Activated CD4-positive, alpha-beta T cell treated with anti-CD3 and anti-CD28 coated beads, Interleukin-2, amount 50 U/mL, for 48 hours (primary cell): ENCODE measurements around the gene ATG2B.

Experiments used
- DNase-seq, 2 experiments: peaks; one replicate each; pipeline ENCODE4 v3.0.0-alpha.2; 2020

Gene ATG2B

GRCh38 chr14:96268431-96269358, 94.4 kb downstream of the ATG2B start:
- DNase-seq: no peak

GRCh38 chr14:96267916-96268315, 95.2 kb downstream of the ATG2B start:
- no peak for DNase-seq

DNA sequence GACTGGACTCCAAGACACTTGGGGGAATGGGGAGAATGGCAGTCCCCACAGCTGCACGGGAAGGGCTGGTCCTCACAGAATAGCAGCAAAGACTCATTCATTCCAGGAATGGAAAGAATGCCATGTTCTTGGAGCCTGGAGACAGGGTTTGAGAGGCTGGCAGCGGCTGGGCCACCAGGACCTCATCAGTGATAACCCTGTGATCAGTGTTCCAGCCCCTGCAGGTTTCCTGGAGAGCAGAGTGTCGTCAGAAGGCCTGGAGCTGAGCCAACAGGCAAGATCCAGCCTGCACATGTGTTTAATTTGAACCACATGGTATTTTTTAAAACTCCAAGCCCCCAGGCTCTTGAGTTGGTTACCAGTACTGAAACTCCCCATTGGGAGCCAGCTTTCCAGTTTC, 95.8 kb downstream of the ATG2B start:
- no peak for DNase-seq

DNA sequence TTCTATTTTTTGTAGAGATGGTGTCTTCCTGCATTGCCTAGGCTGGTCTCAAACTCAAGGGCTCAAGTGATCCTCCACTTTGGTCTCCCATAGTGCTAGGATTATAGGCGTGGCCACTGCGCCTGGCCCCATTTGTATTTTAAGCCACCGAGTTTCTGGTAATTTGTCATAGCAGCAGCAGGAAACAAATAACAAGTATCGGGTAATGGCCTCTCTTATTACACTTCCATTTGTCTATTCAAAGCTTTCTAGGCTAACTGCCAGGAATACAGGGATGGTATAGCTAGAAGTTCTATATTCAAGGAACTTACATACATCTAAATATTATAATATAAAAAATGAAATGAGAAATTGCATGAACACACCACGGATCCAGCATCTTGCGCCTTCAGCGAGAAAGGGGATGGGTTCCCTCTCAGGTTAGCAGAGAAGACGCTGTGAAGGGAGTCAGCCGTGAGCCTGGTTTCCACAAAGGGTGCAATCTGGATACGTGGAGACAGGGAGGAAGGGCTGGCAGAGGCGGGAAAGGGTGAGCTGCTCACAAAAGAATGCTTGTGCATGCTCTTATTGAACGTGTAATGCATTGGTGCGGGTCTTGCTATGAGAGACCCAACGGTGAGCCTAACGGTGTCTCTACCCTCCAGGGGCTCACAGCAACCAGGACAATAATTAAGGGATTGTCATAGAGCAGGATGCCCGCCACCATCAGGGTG, 97.6 kb downstream of the ATG2B start:
- DNase-seq: no peak

GRCh38 chr14:96264853-96265252, 98.3 kb downstream of the ATG2B start:
- no peak for DNase-seq

DNA sequence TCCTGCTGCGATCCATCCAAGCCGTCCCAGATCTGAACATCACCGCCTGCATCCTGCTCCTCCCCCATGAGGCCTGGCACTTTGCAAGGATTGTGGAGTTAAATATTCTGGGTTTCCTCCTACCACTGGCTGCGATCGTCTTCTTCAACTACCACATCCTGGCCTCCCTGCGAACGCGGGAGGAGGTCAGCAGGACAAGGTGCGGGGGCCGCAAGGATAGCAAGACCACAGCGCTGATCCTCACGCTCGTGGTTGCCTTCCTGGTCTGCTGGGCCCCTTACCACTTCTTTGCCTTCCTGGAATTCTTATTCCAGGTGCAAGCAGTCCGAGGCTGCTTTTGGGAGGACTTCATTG, 99.0 kb downstream of the ATG2B start:
- no peak for DNase-seq

DNA sequence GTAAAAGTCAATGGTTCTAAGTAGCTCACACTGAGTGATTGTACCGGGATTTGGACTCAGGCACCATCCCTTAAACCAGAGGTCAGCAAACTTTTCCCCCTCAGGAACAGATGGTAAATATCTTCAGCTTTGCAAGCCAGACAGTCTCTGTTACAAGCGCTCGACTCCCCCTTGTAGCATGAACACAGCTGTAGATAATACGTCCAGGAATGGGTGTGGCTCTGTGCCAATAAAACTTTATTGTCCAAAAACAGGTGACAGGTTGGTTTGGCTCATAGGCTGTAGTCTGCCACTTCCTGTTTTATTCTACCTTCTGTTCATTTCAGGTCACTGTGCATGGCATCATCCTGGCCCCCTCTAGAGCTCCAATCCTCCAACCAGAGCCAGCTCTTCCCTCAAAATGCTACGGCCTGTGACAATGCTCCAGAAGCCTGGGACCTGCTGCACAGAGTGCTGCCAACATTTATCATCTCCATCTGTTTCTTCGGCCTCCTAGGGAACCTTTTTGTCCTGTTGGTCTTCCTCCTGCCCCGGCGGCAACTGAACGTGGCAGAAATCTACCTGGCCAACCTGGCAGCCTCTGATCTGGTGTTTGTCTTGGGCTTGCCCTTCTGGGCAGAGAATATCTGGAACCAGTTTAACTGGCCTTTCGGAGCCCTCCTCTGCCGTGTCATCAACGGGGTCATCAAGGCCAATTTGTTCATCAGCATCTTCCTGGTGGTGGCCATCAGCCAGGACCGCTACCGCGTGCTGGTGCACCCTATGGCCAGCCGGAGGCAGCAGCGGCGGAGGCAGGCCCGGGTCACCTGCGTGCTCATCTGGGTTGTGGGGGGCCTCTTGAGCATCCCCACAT, 99.6 kb downstream of the ATG2B start:
- no peak for DNase-seq

GRCh38 chr14:96261772-96262655, 101.1 kb downstream of the ATG2B start:
- DNase-seq: no peak

GRCh38 chr14:96261053-96261452, 102.1 kb downstream of the ATG2B start:
- no peak for DNase-seq

GRCh38 chr14:96260341-96260821, 102.8 kb downstream of the ATG2B start:
- DNase-seq: no peak

GRCh38 chr14:96257900-96258299, 105.2 kb downstream of the ATG2B start:
- DNase-seq: no peak

GRCh38 chr14:96257056-96257455, 106.1 kb downstream of the ATG2B start:
- no peak for DNase-seq

DNA sequence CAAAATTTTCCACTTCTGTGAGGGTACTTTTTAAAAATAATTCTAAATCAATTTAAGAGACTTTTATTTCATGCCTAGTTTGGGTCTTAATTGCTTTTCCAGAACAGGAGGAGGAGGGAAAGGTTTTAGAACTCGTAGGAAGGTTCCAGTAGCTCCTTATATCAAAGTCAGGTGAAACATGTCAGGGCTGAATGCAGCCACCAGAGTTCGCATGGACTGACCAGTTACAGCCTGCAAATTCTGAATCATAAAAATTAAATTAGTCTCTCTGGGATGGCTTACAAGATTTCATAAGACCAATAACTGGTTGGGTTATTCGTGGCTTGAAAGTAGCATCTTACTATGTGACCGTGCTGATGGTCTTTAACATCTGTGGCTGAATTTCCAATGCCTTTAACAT, 106.7 kb downstream of the ATG2B start:
- DNase-seq: no peak

GRCh38 chr14:96255501-96256366, 107.4 kb downstream of the ATG2B start, which contains the start of gene BDKRB1:
TSS of gene BDKRB1 (plus strand) at chr14:96256210. CDS start at chr14:96263683, 7,473 bp downstream.
- DNase-seq: no peak

GRCh38 chr14:96254687-96255086, 108.5 kb downstream of the ATG2B start:
- DNase-seq: no peak

- no peak for DNase-seq
Observed at GRCh38 chr14:96252999-96253539, 110.1 kb downstream of the ATG2B start.

- DNase-seq: no peak
Observed at GRCh38 chr14:96252323-96252998, 110.7 kb downstream of the ATG2B start.

- DNase-seq: no peak
Observed at GRCh38 chr14:96251656-96252155, 111.4 kb downstream of the ATG2B start.

DNA sequence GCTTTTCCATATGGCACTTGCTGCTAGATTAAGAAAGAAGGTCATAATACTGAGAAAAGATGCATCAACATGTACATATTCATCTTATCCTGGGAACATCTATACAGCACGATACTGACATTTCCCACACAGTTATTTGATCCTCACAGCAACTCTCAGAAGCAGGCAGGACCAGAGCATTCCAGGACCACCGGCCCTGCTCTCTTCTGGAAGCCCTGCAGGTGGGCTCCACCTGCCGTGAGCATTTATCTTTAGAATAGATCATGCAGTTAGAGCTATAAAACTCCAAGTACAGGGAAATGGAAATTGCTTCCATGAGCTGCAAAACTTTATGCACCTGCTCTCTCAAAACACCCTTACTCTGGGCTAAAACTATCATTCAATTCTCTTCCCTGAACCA, 112.7 kb downstream of the ATG2B start:
- no peak for DNase-seq

GRCh38 chr14:96249029-96249428, 114.1 kb downstream of the ATG2B start:
- DNase-seq: no peak
